A673 (cell line): Measurements from ENCODE around the gene STK11. TPM values are rescaled to one million over a fixed set of nuclear protein-coding genes. Genes with fewer than 3 reads are reported as not detected.

Source experiments
- BruUV-seq: library from RNA; stranded (reverse); fragments of 400-500 nt; replicated peaks from 2 replicates; lab custom pipeline; 2021; lab: Mats Ljungman, UMichigan
- CTCF ChIA-PET: fragments of 300-600 bp; sonication (Branson Sonifier 250); formaldehyde crosslinking; loops from one replicate; lab custom pipeline; 2022; ENCODE audit warnings: antibody characterized with exemption; lab: Charles Lee
- POLR2A ChIA-PET: fragments of 300-600 bp; sonication (Branson Sonifier 250); formaldehyde crosslinking; loops from one replicate; lab custom pipeline; 2022; ENCODE audit warnings: antibody characterized with exemption; ENCODE audit not compliant: low non-redundant PET; lab: Charles Lee
- DNase-seq: peaks from one replicate; pipeline ENCODE4 v3.0.0-alpha.2; 2015; ENCODE audit warnings: low spot score
- H3K27ac ChIP-seq: fragments of 200-600 bp; sonication (generic); 2 replicates; pipeline ENCODE4 v1.5.1; 2016; ENCODE audit warnings: mixed run types, low read depth, mild to moderate bottlenecking, mixed read lengths, antibody characterized with exemption, low read length; ENCODE audit not compliant: poor library complexity, severe bottlenecking
- H3K27me3 ChIP-seq: fragments of 200-600 bp; sonication (generic); replicated peaks from 2 replicates; pipeline ENCODE4 v1.6.1; 2017; ENCODE audit warnings: mixed run types, low read depth, mild to moderate bottlenecking, mixed read lengths, antibody characterized with exemption, low read length; ENCODE audit not compliant: insufficient read depth, poor library complexity
- H3K36me3 ChIP-seq: fragments of 200-600 bp; sonication (generic); 2 replicates; pipeline ENCODE4 v1.6.1; 2016; ENCODE audit warnings: mixed run types, mild to moderate bottlenecking, mixed read lengths, antibody characterized with exemption, low read length; ENCODE audit not compliant: insufficient read depth, poor library complexity, severe bottlenecking
- H3K4me1 ChIP-seq: fragments of 200-600 bp; sonication (generic); 2 replicates; pipeline ENCODE4 v1.6.1; 2017; ENCODE audit warnings: mixed run types, mild to moderate bottlenecking, mixed read lengths, antibody characterized with exemption, low read length; ENCODE audit not compliant: insufficient read depth, poor library complexity, severe bottlenecking
- H3K4me3 ChIP-seq: fragments of 200-600 bp; sonication (generic); 2 replicates; pipeline ENCODE4 v1.5.1; 2016; ENCODE audit warnings: low read depth, mixed run types, mild to moderate bottlenecking, mixed read lengths, low read length; ENCODE audit not compliant: poor library complexity, severe bottlenecking
- H3K9me3 ChIP-seq: fragments of 200-600 bp; sonication (generic); 2 replicates; pipeline ENCODE4 v1.6.1; 2016; ENCODE audit warnings: mixed run types, low read depth, mild to moderate bottlenecking, mixed read lengths, antibody characterized with exemption, low read length; ENCODE audit not compliant: poor library complexity, severe bottlenecking
- CTCF ChIP-seq: fragments of 300-800, 200-600 bp; sonication (generic); conservative IDR thresholded peaks from 2 replicates; pipeline ENCODE4 v1.5.1; 2017; ENCODE audit warnings: low read depth, mild to moderate bottlenecking, antibody characterized with exemption, low read length, moderate library complexity, mixed read lengths
- EZH2 ChIP-seq: fragments of 200-600 bp; sonication (generic); IDR thresholded peaks from 2 replicates; pipeline ENCODE4 v1.6.1; 2017; ENCODE audit warnings: borderline replicate concordance, low read depth, mild to moderate bottlenecking, mixed read lengths, antibody characterized with exemption, low read length; ENCODE audit not compliant: poor library complexity, severe bottlenecking
- intact Hi-C: fragments of 100-400 bp; cut with micrococcal nuclease; formaldehyde crosslinking; loops from one replicate; pipeline ENCODE4 v1.10.0; 2022; ENCODE audit not compliant: unreplicated experiment
- total RNA-seq: library from RNA; stranded (reverse); gene quantifications from 2 replicates; pipeline ENCODE4 v1.2.3, GENCODE V29; 2021

Gene STK11
- total RNA-seq, 1 experiment from 2014 or later, result 64.9 TPM

GRCh38 chr19:1218751-1219567, 13.4 kb downstream of the STK11 start:
- POLR2A ChIA-PET, result no interaction called here
- no peak overlapping the region for H3K27ac ChIP-seq
- no peak overlapping the region for H3K4me3 ChIP-seq
- H3K4me1 ChIP-seq, result peaks cover 15% of the 10 kb centered on the region
- no peaks in the 10 kb centered on the region for H3K9me3 ChIP-seq
- no peak for DNase-seq
- no peaks in the 10 kb centered on the region for H3K27me3 ChIP-seq
- CTCF ChIA-PET, result no interaction called here
- intact Hi-C loops, result loop anchor here (10.0 kb wide), 1 partner anchor 194 kb away; the partner anchor contains the start of genes CNN2, RNU6-2 and TMEM259
- no TSS peak for BruUV-seq
- peaks cover 28% of the 10 kb centered on the region for H3K36me3 ChIP-seq
- TF ChIP-seq EZH2, result no peak
- TF ChIP-seq CTCF, result no peak

- intact Hi-C loops, result loop anchor here (10.0 kb wide), 1 partner anchor 195 kb away; the partner anchor contains the start of genes CNN2, RNU6-2 and TMEM259
- no TSS peak for BruUV-seq
- H3K36me3 ChIP-seq, result peaks cover 28% of the 10 kb centered on the region
- CTCF ChIA-PET, result no interaction called here
- no peaks in the 10 kb centered on the region for H3K9me3 ChIP-seq
- H3K4me1 ChIP-seq, result peaks cover 6% of the 10 kb centered on the region
- DNase-seq, result no peak
- POLR2A ChIA-PET, result no interaction called here
- H3K27me3 ChIP-seq, result no peaks in the 10 kb centered on the region
- H3K27ac ChIP-seq, result no peak overlapping the region
- H3K4me3 ChIP-seq, result no peak overlapping the region
- TF ChIP-seq CTCF (no peak), EZH2 (no peak)
Measured at GRCh38 chr19:1219786-1220476, 14.4 kb downstream of the STK11 start.

- POLR2A ChIA-PET, result no interaction called here
- no peak overlapping the region for H3K4me3 ChIP-seq
- no peak for DNase-seq
- no peaks in the 10 kb centered on the region for H3K27me3 ChIP-seq
- TF ChIP-seq CTCF, result no peak
- TF ChIP-seq EZH2, result no peak
- H3K9me3 ChIP-seq, result no peaks in the 10 kb centered on the region
- CTCF ChIA-PET, result interaction anchor here (0.6 kb wide), 1 partner anchor 88 kb away, joined by 3 read pairs; no protein-coding TSS in a partner anchor
- intact Hi-C loops, result no loop called here
- no TSS peak for BruUV-seq
- peaks cover 28% of the 10 kb centered on the region for H3K36me3 ChIP-seq
- no peak overlapping the region for H3K27ac ChIP-seq
- H3K4me1 ChIP-seq, result no peaks in the 10 kb centered on the region
Measured at GRCh38 chr19:1220477-1220930, 14.9 kb downstream of the STK11 start.
